Measurements from ENCODE around the gene HTRA2. TPM values are rescaled to one million over a fixed set of nuclear protein-coding genes. Genes with fewer than 3 reads are reported as not detected.

The HTRA2 gene
- total RNA-seq, 4 donors from 2014 or later, result 24.2 to 38.5 (median 29.4) TPM

DNA sequence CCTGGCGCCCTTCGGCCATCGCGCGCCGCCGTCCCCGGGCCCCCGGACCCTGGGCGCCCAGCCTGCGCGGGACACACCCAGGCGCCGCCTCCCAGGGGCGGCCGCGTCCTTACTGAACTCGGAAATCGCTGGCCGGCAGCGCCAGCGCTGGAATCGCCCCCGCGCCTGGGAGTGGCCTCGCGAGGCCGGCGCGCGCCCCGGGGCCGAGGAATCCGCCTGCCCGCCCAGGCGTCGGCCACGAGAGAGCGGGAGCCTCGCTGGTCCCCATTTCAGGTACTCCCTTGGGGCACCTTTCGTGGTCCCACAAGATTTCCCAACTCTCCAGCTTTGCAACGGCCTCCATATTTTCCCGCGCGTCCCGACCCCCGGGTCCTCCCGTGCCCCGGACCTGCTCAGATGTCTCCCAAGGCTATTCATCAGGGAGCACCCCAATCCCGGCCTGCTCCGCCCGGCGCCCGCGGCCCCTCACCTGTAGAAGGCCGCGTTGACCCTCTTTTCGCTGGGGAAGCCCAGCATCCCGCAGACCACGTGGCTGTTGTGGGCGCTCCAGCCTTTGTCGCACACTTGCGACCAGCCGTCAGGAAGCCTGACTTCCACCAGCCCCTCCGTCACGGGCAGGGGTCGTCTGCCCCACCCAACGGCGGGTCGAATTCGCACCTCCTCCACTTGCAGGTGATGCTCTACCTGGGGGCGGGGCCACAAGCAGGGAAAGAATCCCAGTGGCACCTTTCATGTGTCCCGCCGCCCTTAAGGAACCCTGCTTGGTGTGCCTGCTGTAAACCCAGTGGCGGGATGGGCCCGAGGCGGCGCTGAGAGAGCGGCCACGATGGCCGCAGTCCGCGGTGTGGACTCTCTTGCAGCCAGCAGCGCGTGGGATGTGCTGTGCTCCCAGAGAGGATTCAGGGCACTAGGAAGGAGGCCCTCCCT lies 19.4 kb downstream of the HTRA2 start:
- no peak for DNase-seq
- Histone ChIP-seq H3K9me3 (no peaks in the 10 kb centered on the region), H3K27ac (peak overlapping the region; percentile 32 to 65 (median 53)), H3K36me3 (no peaks in the 10 kb centered on the region), H3K27me3 (peaks cover 17 to 30% (median 26%) of the 10 kb centered on the region in 3 donors), H3K4me3 (peak overlapping the region; percentile 55 to 70 (median 63)), H3K4me1 (peaks cover 4 to 13% of the 10 kb centered on the region in 2 donors)
- TF ChIP-seq, protein P1, sequence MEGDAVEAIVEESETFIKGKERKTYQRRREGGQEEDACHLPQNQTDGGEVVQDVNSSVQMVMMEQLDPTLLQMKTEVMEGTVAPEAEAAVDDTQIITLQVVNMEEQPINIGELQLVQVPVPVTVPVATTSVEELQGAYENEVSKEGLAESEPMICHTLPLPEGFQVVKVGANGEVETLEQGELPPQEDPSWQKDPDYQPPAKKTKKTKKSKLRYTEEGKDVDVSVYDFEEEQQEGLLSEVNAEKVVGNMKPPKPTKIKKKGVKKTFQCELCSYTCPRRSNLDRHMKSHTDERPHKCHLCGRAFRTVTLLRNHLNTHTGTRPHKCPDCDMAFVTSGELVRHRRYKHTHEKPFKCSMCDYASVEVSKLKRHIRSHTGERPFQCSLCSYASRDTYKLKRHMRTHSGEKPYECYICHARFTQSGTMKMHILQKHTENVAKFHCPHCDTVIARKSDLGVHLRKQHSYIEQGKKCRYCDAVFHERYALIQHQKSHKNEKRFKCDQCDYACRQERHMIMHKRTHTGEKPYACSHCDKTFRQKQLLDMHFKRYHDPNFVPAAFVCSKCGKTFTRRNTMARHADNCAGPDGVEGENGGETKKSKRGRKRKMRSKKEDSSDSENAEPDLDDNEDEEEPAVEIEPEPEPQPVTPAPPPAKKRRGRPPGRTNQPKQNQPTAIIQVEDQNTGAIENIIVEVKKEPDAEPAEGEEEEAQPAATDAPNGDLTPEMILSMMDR (IDR thresholded peaks at IDR 0.05 in 4 of 5, conservative IDR thresholded peaks at IDR 0.05 in 1 of 5), result no peak
- no peak for TF ChIP-seq POLR2A (IDR thresholded peaks at IDR 0.05)
- intact Hi-C loops (cut with DNase I; ENCODE audit: low total_unique reads), result loop anchor here (1.0 kb wide), 1 partner anchor 42 kb away; the partner anchor contains the start of gene PCGF1
- peak; percentile 45 to 70 for ATAC-seq
- in situ Hi-C loops (cut with MboI; ENCODE audit: low sequenced_read_pairs in 4 of 4), result loop anchor here in 1 of 4 donors (25.0 kb wide), 1 partner anchor 1312 kb away; the partner anchor contains the start of genes CCT7 and PRADC1

DNA sequence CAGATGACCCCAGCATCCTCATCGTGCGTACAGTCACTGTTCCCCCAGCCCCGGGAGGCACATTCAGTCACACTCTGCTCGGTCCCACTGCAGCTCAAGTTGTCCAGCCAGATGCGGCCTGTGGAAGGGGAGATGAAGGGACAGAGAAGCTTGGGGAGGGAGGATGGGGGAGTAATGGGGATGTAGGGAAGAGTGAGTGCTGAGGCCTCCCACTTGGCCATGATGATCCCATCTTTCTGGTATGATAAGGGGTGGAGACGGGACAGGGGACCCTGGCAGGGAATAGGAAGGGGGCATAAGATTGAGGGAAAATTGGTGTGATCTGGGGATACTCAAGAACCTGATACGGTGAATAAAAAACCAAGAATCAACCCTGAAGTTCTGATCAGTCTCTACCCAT lies 20.5 kb downstream of the HTRA2 start:
- no peak overlapping the region for H3K27ac ChIP-seq
- ATAC-seq (no peak), DNase-seq (no peak)
- H3K4me3 ChIP-seq, result no peak overlapping the region
- H3K9me3 ChIP-seq, result no peaks in the 10 kb centered on the region
- peaks cover 24 to 40% (median 37%) of the 10 kb centered on the region in 3 donors for H3K27me3 ChIP-seq
- H3K36me3 ChIP-seq, result no peaks in the 10 kb centered on the region
- H3K4me1 ChIP-seq, result peaks cover 4 to 18% of the 10 kb centered on the region in 2 donors
- intact Hi-C loops (cut with DNase I; ENCODE audit: low total_unique reads) (no loop called here), in situ Hi-C loops (cut with MboI; ENCODE audit: low sequenced_read_pairs in 4 of 4) (no loop called here)
- no peak for TF ChIP-seq POLR2A (IDR thresholded peaks at IDR 0.05)
- TF ChIP-seq, protein P1 (IDR thresholded peaks at IDR 0.05 in 4 of 5, conservative IDR thresholded peaks at IDR 0.05 in 1 of 5), result no peak

DNA sequence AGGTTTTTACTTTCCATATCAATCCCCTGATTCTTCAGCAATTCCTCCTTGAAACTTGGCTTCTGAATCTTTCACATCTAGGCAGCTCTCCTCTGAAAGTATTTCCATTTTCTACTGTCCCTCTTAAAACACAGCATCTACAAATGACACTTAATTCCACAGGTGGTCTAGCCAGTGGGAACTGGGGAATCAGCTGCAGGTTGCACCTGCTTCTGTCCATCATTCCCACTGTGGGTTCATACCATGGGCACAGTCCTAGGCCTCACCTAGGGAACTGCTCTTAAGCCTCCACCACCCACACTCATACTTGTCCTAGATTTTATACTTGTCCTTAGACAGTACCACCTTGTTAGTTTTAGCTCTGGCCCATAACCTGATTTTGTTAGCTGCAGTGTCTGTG lies 21.8 kb downstream of the HTRA2 start:
- peaks cover 24 to 47% (median 46%) of the 10 kb centered on the region in 3 donors for H3K27me3 ChIP-seq
- no peak for TF ChIP-seq POLR2A (IDR thresholded peaks at IDR 0.05)
- TF ChIP-seq, protein P1 (IDR thresholded peaks at IDR 0.05 in 4 of 5, conservative IDR thresholded peaks at IDR 0.05 in 1 of 5), result no peak

DNA sequence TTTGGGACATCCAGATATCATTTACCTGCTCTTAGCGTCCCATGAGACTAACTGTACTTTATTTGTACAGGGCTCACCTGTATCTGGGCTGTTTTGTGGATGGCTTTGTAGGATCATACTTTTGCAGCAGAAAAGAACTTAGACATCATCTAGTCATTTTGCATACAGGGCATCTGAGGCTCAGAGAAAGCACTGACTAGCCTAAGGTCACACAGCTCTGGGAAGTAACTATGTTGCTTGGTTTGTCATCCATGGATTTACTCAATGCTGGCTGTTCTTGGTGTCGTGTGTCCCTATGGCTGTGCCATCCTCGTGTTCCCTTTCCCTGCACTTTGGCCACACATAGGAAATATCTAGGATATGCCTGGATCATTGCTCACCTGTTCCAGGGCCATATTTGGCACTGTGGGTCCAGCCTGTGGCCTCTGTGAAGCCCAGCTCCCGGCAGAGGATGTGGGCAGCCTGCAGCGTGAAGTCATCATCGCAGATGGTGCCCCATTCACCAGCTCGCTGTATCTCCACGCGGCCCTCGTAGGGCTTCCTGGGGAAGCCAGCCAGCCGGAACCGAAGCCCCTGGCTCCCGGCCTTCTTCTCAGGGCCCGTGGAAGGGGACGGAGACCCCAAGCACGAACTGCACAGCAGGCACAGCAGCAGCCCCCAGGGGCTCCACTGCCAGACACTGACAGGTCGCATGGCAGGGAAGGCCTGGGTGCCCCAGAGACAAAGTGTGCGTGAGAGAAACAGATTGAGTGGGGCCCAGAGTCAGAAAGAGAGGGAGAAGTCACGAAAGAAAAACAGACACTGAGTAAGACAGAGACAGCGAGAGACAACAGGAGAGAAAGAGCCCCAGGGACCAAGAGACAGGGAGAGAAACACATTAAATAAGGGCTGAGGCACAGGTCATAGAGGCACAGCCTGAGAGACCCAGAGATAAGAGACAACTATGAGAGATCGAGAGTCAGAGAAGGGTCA lies 22.5 kb downstream of the HTRA2 start:
- H3K27ac ChIP-seq, result peak overlapping the region in 2 of 4 donors; percentile 76 to 78
- TF ChIP-seq, protein P1 (IDR thresholded peaks at IDR 0.05 in 4 of 5, conservative IDR thresholded peaks at IDR 0.05 in 1 of 5), result no peak
- TF ChIP-seq POLR2A (IDR thresholded peaks at IDR 0.05), result no peak

More for the DNA sequence above, 21.8 kb downstream of the HTRA2 start:
- H3K4me3 ChIP-seq, result no peak overlapping the region
- in situ Hi-C loops (cut with MboI; ENCODE audit: low sequenced_read_pairs in 4 of 4) (no loop called here), intact Hi-C loops (cut with DNase I; ENCODE audit: low total_unique reads) (no loop called here)
- H3K27ac ChIP-seq, result no peak overlapping the region
- DNase-seq, result no peak
- no peak for ATAC-seq
- no peaks in the 10 kb centered on the region for H3K9me3 ChIP-seq
- no peaks in the 10 kb centered on the region for H3K36me3 ChIP-seq
- H3K4me1 ChIP-seq, result peaks cover 4 to 20% of the 10 kb centered on the region in 2 donors

More for the DNA sequence above, 22.5 kb downstream of the HTRA2 start:
- Histone ChIP-seq H3K27me3 (peaks cover 24 to 47% (median 46%) of the 10 kb centered on the region in 3 donors), H3K9me3 (no peaks in the 10 kb centered on the region), H3K36me3 (no peaks in the 10 kb centered on the region), H3K4me1 (peaks cover 4 to 20% of the 10 kb centered on the region in 2 donors), H3K4me3 (no peak overlapping the region)
- no peak for DNase-seq
- intact Hi-C loops (cut with DNase I; ENCODE audit: low total_unique reads) (no loop called here), in situ Hi-C loops (cut with MboI; ENCODE audit: low sequenced_read_pairs in 4 of 4) (no loop called here)
- no peak for ATAC-seq
